ENCODE measurements around the gene NRP1.

DNA sequence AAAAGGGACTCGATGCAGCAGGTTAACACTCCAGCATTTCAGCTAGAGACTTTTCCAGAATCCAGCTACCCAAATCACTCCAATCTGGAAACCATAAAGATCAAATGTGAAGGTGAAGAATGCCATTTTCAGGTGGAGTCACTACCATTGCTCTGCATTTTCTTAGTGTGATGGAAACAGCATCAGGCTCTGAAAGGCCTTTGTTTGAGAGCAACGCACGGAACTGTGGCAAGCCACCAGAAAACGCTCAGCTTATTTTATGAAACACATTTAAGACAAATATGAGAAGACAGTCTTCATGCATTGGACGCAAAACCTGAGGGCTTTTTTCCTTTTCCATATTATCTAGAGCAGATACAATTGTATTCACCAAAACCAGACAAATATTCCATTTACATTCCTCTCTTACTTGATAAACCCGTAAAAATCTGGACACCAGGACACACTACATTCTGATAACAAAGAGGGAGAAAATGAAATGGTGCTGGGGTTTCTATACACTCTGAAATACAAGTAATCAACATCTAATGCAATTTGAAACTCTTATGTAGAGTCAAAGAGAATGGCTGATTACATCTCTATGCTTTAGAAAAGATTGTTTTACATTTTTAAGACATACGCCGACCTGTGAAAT, 99.1 kb downstream of the NRP1 start:
- no peak for TF ChIP-seq POLR2A (IDR thresholded peaks at IDR 0.05)
- TF ChIP-seq, protein P1, sequence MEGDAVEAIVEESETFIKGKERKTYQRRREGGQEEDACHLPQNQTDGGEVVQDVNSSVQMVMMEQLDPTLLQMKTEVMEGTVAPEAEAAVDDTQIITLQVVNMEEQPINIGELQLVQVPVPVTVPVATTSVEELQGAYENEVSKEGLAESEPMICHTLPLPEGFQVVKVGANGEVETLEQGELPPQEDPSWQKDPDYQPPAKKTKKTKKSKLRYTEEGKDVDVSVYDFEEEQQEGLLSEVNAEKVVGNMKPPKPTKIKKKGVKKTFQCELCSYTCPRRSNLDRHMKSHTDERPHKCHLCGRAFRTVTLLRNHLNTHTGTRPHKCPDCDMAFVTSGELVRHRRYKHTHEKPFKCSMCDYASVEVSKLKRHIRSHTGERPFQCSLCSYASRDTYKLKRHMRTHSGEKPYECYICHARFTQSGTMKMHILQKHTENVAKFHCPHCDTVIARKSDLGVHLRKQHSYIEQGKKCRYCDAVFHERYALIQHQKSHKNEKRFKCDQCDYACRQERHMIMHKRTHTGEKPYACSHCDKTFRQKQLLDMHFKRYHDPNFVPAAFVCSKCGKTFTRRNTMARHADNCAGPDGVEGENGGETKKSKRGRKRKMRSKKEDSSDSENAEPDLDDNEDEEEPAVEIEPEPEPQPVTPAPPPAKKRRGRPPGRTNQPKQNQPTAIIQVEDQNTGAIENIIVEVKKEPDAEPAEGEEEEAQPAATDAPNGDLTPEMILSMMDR (IDR thresholded peaks at IDR 0.05) = no peak

Measured in Peyer's patch (tissue), 4 donors.